Activated gamma-delta T cell (primary cell): ENCODE results near the gene RASAL3.

Source experiments
- DNase-seq: peaks from one replicate; lab custom pipeline; 2025; lab: John Stamatoyannopoulos, UW

RASAL3 gene

GRCh38 chr19:15436012-15436825, 28.1 kb downstream of the RASAL3 start:
- DNase-seq = no peak

GRCh38 chr19:15433519-15434069, 30.8 kb downstream of the RASAL3 start:
- no peak for DNase-seq

- DNase-seq = peak; percentile 91
Observed at GRCh38 chr19:15432629-15433518, 31.5 kb downstream of the RASAL3 start.

- no peak for DNase-seq
Observed at GRCh38 chr19:15432018-15432494, 32.3 kb downstream of the RASAL3 start.

GRCh38 chr19:15431396-15432017, 32.8 kb downstream of the RASAL3 start:
- DNase-seq = no peak

- DNase-seq = no peak
Observed at GRCh38 chr19:15430526-15431120, 33.7 kb downstream of the RASAL3 start.

- DNase-seq = no peak
Observed at GRCh38 chr19:15429825-15430467, 34.4 kb downstream of the RASAL3 start.

GRCh38 chr19:15428956-15429824, 35.2 kb downstream of the RASAL3 start:
- DNase-seq = no peak

- no peak for DNase-seq
Observed at GRCh38 chr19:15427991-15428471, 36.3 kb downstream of the RASAL3 start.

GRCh38 chr19:15427350-15427700, 37.0 kb downstream of the RASAL3 start:
- DNase-seq = no peak

GRCh38 chr19:15426485-15427349, 37.6 kb downstream of the RASAL3 start:
- no peak for DNase-seq

- DNase-seq = no peak
Observed at GRCh38 chr19:15425321-15425950, 38.9 kb downstream of the RASAL3 start.

GRCh38 chr19:15424692-15425272, 39.6 kb downstream of the RASAL3 start:
- DNase-seq = no peak

GRCh38 chr19:15424121-15424520, 40.2 kb downstream of the RASAL3 start:
- no peak for DNase-seq

GRCh38 chr19:15423130-15423529, 41.2 kb downstream of the RASAL3 start:
- no peak for DNase-seq

- no peak for DNase-seq
Observed at GRCh38 chr19:15422296-15423075, 41.9 kb downstream of the RASAL3 start.

GRCh38 chr19:15421721-15422260, 42.6 kb downstream of the RASAL3 start:
- no peak for DNase-seq
